IPS-11a (cell line): ENCODE data around the gene RAB9B.
"Not testable (repeated sequence)": the region's sequence is repeated elsewhere in the genome, so short reads cannot be mapped to it uniquely, and the experiment has no call there.

ENCODE experiments used
- H3K4me3 ChIP-seq: one replicate; pipeline ENCODE4 v1.5.1; 2013; ENCODE audit warnings: low read depth, low read length, control low read depth

Gene RAB9B

DNA sequence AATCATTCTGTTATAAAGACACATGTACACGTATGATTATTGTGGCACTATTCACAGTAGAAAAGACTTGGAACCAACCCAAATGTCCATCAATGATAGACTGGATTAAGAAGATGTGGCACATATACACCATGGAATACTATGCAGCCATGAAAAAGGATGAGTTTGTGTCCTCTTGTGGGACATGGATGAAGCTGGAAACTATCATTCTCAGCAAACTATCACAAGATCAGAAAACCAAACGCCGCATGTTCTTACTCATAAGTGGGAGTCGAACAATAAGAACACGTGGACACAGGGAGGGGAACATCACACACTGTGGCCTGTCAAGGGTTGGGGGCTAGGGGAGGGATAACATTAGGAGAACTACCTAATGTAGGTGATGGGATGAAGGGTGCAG lies 15.0 kb downstream of the RAB9B start:
- not testable (repeated sequence) for H3K4me3 ChIP-seq

DNA sequence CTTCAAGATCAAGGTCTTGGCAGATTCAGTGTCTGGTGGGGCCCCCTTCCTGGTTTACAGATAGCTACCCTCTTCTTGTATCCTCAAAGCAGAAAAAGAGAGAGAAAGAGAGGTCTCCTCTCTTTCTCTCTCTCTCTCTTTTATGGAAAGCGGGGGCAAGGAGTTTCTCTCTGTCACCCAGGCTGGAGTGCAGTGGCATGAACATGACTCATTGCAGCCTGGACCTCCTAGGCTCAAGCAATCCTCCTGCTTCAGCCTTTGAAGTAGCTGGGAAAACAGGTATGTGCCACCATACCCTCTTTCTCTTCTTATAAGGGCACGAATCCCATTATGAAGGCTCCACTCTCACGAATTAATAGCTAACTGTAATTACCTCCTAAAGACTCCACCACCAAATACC lies 20.2 kb downstream of the RAB9B start:
- no peak overlapping the region for H3K4me3 ChIP-seq

DNA sequence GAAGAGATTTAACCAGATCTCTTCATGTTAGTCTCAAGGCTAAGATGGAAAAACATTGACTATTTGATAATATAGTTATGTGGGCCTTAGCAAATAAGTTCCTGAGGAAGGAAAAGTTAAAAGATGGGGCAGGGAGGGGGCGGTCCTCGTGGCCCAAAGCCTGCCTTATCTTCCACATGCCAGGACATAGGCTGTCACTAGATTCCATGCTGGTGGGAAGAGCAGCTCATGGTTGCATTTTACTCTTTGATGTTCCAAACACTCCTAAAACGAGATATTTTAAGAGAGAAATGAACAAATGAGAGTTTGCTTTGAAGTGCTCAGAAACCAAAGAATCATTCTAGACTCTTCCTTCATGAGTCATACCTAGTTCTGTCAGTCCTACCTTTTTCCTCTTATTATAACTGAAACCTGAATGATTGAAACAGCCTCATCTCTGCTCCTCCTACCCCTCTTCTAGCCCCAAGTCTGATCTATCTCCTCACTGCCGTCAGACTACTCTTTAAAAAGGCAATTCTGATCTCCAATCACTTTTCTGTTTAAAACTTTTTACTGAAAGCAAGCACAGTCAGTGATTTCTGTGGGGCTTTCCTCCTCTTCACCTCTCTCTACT lies 25.1 kb downstream of the RAB9B start:
- no peak overlapping the region for H3K4me3 ChIP-seq

GRCh38 chrX:103805860-103806259 lies 26.2 kb downstream of the RAB9B start:
- no peak overlapping the region for H3K4me3 ChIP-seq

- no peak overlapping the region for H3K4me3 ChIP-seq
Observed at GRCh38 chrX:103800318-103800717, 31.7 kb downstream of the RAB9B start.

- H3K4me3 ChIP-seq = no peak overlapping the region
Observed at GRCh38 chrX:103797691-103798090, 34.4 kb downstream of the RAB9B start.

GRCh38 chrX:103794119-103794518 lies 37.9 kb downstream of the RAB9B start:
- no peak overlapping the region for H3K4me3 ChIP-seq

DNA sequence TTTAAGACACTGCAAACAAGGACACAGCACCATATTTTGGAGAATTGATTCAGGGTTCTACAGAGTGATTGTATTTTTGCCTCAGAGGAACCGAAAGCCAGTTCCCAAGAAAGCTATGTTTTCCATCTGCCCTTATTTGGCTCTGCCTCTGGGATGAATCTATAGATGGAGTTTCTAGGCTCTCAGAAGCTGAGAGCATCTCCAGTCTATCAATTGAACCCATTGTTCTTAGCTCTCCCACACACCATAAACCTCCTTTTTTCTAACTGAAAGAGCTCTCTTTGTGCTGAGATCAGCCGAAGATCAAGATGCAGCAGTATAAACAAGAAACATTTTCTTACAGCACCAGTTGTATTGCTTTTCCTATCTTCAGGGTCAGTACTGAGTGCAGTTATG lies 38.5 kb downstream of the RAB9B start:
- no peak overlapping the region for H3K4me3 ChIP-seq

DNA sequence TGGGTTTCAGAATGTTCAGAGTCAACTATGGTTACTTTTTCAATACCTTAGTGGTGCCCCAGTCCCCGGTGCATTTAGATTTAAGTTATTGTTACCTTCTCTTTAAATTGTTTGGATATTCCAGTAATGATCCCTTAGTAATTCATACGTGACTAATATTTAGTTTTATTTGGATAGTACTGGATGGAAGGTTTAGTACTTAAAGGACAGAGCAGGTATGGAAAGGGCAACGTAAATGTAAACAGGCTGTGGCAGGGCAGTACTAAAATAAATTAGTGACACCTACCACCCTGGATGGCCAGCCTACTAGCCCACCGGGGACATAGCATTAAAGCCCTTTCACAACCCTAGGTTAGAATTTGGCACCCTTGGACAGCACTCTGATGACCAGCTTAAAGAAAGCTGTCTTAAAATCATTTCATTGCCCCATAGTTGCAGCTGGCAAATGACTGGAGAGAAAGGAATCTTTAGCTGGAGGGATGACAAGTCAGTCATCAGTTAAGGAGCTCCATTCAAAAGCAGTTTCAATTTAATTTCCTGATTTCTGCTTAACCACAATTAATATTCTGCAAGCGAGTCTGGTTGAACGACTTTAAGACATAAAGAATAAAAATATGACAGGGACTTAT lies 39.0 kb downstream of the RAB9B start:
- H3K4me3 ChIP-seq = no peak overlapping the region

DNA sequence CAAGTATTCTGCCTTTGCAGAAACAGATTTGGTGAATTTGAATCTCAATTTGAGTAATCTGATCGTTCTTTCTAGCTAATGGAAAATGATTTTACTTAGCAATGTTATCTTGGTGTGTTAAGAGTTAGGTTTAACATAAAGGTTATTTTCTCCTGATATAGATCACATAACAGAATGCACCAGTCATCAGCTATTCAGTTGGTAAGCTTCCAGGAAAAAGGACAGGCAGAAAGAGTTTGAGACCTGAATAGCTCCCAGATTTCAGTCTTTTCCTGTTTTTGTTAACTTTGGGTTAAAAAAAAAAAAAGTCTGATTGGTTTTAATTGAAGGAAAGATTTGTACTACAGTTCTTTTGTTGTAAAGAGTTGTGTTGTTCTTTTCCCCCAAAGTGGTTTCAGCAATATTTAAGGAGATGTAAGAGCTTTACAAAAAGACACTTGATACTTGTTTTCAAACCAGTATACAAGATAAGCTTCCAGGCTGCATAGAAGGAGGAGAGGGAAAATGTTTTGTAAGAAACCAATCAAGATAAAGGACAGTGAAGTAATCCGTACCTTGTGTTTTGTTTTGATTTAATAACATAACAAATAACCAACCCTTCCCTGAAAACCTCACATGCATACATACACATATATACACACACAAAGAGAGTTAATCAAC lies 40.1 kb downstream of the RAB9B start:
- H3K4me3 ChIP-seq = no peak overlapping the region

DNA sequence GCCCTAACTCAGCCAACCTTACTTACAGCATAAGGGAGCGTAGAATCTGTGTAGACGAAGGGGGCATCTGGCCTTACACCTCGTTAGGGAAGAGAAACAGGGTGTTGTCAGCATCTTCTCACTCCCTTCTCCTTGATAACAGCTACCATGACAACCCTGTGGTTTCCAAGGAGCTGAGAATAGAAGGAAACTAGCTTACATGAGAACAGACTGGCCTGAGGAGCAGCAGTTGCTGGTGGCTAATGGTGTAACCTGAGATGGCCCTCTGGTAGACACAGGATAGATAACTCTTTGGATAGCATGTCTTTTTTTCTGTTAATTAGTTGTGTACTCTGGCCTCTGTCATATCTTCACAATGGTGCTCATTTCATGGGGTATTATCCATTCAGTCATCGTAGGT lies 40.8 kb downstream of the RAB9B start:
- H3K4me3 ChIP-seq = no peak overlapping the region

- H3K4me3 ChIP-seq = no peak overlapping the region
Observed at GRCh38 chrX:103789004-103789403, 43.1 kb downstream of the RAB9B start.

DNA sequence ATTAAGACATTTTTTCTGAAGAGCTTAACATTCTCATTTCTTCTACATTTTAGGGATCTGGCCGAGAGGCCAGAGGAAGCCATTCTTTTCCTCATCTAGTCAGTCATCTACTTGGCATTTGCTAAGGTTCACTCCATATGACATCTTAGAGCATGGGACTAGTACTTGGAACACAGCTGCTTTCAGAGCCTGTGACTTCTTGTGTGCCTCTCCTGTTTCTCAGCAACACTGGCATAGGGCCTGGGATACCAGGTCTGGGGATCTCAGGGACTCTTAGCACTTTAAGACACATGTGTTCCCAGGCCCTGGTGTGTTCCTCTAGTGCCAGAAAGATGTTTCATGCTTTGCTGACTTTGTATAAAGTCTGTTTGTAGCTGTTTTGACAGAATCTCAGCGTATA lies 48.1 kb downstream of the RAB9B start:
- H3K4me3 ChIP-seq = no peak overlapping the region

GRCh38 chrX:103783196-103783595 lies 48.9 kb downstream of the RAB9B start:
- no peak overlapping the region for H3K4me3 ChIP-seq

DNA sequence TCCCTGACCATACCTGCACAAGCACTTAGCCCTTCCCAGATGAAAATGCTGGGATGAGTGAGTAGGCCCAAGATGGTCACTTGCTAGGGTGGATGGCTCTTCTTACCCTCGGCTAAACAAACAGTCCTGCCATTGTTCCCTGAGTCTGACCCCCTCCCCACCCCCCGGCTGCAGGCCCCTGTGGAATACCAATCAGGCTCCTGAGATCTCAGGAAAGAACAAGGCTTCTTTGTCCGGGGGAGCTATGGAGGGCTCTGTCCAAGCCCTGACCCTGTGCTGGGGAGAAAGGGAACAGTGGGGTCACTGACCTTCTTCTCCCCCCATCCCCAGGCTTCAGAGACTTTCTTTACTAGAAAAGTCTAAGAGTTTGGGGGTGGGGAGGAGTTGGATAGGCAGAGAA lies 49.4 kb downstream of the RAB9B start:
- no peak overlapping the region for H3K4me3 ChIP-seq

GRCh38 chrX:103781706-103782105 lies 50.4 kb downstream of the RAB9B start:
- no peak overlapping the region for H3K4me3 ChIP-seq

- no peak overlapping the region for H3K4me3 ChIP-seq
Observed at GRCh38 chrX:103781062-103781402, 51.0 kb downstream of the RAB9B start.

- no peak overlapping the region for H3K4me3 ChIP-seq
Observed at GRCh38 chrX:103780336-103781061, 51.6 kb downstream of the RAB9B start.

DNA sequence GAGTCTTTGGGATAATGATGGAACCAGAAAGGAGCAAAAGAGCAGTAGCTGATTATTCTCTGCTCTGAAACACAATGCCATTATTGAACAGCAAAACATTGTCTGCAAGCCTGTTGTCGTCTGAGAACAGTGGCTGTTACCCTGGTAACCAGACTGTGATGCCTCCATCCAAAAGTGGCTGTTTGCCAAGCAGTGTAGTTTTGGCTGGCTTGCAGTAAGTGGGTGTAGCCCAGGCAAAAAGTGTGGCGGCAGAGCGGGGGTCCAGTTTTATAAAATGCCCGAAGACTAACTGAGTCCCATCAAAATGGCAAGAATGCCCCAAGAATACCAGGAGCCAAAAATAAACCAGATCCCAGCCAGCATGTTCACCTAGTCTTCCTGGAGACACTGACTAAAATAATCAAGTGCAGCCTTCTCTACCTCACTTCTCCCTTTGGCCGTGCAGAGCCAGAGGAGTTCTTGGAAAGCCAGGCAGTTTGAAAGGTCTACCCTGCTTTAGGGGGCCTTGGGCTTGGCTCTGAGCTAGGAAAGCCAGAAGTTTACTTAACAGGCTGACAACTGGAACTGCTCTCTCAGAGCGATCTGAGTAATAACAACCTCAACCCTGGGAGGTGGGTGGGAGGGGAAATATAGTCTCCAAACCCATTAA lies 52.8 kb downstream of the RAB9B start:
- no peak overlapping the region for H3K4me3 ChIP-seq

DNA sequence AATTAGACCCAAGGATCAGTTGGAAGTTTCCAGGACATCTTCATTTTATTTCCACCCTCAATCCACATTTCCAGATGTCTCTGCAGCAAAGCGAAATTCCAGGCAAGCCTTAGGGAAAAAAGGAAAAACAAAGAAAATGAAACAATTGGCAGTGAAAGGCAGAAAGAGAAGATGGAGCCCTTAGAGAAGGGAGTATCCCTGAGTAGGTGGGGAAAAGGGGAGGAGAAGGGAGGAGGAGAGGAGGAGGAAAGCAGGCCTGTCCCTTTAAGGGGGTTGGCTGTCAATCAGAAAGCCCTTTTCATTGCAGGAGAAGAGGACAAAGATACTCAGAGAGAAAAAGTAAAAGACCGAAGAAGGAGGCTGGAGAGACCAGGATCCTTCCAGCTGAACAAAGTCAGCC lies 55.5 kb downstream of the RAB9B start, which contains the start of gene PLP1:
Gene PLP1, plus strand, starts transcription at position 295 of the 400 bp plus-strand sequence. CDS start 156 bp downstream, outside the sequence.
- H3K4me3 ChIP-seq = no peak within 1 kb of the TSS

DNA sequence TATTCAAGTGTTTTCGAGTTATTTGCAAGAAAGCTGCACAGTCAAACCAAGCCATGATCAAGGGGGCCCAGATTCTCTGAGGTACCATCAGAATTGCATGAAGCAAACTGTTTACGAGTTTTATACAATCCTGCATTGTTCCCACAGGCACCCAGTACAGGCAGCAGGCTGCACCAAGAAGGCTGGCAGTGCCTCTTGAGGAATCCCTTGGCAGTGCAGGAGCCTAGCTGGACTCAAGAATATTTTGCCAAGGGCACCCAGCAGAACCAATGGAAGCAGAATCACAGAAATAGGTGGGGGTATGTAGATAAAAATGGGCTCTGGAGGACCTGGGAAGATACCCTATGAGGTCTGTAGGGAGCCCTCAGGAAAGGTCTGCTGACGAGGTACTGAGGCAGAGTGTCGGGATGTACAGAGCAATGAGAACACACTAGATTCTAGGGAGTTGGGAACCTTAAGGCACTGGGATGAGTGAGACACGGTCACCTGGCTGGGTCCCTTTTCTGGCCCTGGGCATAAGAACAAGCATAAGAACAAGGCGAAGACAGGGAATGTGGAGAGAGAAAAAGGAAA lies 57.9 kb downstream of the RAB9B start:
- no peak overlapping the region for H3K4me3 ChIP-seq
